Stimulated activated CD8-positive, alpha-beta memory T cell treated with anti-CD3 and anti-CD28 coated beads, Interleukin-2, amount 100 ng/mL, for 48 hours (primary cell): Measurements from ENCODE around the gene DNAJA3.

ENCODE experiments used
- DNase-seq, 2 donors: peaks; one replicate each; pipeline ENCODE4 v3.0.0-alpha.2; 2020; ENCODE audit warnings: low read depth in 2 of 2

DNAJA3 gene

DNA sequence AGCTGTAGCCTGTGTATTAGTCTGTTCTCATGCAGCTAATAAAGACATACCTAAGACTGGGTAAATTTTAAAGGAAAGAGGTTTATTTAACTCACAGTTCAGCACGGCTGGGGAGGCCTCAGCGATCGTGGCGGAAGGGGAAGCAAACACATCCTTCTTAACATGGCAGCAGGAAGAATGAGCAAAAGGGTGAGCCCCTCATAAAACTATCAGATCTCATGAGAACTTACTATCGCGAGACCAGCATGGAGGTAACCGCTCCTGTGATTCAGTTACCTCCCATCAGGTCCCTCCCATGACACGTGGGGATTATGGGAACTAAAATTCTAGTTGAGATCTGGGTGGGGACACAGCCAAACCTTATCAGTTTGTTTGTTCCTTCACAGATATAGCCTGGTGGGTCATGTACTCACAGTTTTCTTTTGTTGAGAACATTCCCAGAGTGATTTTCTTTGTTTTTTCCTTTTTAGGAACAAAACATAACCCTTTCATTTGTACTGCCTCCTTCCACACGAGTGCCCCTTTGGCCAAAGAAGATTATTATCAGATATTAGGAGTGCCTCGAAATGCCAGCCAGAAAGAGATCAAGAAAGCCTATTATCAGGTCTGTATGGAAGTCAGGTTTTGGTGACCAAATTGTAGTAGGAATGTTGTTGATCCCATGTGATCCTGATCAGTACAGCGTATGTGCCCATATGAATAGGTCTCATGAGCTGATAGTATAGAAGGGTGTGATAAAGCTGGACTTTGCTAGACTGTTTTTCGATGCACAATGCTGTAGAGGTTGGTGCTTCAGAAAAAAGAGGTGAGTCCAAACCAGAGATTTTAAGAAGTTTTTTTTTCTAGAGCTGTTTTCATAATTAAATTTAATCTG, 8.5 kb downstream of the DNAJA3 start:
- no peak for DNase-seq

DNA sequence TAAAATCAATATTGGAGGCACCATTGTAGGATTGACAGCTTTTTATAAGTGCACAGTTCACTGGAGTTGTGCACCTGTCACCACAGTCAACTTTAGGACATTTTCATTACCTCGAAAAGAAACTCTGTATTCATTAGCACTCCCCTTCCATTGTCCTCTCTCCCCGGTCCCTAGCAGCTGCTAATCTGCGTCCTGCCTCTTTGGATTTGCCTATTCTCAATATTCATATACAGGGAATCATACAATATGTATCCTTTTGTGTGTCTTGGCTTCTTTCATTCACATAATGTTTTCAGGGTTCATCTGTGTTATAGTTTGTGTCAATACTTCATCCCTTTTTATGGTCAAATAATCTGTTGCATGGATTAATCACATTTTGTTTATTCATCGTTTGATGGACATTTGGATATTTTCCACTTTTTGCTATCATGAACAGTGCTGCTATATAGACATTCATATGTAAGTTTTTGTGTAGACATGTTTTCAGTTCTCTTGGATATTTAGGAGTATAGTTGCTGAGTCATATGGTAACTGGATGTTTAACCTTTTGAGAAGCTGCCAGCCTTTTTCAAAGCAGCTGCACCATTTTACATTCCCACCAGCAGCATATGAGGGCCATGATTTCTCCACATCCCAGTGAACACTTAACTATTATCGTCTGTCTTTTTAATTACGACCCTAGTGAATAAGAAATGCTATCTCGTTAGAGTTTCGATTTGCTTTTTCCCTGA, 9.8 kb downstream of the DNAJA3 start:
- DNase-seq = no peak

DNA sequence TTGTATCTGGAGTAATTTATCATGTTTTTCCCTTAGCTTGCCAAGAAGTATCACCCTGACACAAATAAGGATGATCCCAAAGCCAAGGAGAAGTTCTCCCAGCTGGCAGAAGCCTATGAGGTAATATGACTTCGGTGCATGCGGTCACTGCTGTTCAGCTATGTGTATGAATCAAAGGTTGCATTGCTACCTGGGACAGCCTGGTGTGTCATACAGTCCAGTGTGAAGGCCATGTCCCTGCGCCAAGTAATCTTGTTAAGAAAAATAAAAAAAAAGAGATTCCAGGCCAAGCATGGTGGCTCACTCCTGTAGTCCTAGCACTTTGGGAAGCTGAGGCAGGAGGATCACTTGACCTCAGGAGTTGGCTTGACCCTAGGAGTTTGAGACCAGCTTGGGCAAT, 11.7 kb downstream of the DNAJA3 start:
- DNase-seq = no peak

DNA sequence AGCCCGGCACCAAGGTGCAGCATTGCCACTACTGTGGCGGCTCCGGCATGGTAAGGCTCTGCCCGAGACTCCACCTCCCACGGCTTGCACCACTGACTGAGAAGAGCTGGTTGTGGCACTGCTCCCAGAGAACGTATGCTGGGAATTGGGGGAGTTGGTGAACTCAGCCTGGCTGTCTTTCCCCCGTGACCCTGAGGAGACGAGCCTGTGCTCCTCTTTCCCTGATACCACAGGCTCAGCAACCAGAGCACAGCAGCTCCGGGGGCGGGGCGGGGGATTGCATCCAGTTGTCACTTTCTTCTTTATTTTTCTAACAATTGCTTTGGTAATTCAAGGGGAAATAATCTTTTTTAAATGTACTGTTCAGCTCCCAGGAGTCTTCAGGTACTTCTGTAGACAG, 16.7 kb downstream of the DNAJA3 start:
- DNase-seq = no peak

GRCh38 chr16:4443271-4443670, 17.6 kb downstream of the DNAJA3 start:
- DNase-seq = no peak

- DNase-seq = no peak
Measured at GRCh38 chr16:4443986-4444385, 18.3 kb downstream of the DNAJA3 start.

GRCh38 chr16:4450430-4450829, 24.8 kb downstream of the DNAJA3 start:
- DNase-seq = no peak

- no peak for DNase-seq
Measured at GRCh38 chr16:4450931-4451519, 25.4 kb downstream of the DNAJA3 start.

DNA sequence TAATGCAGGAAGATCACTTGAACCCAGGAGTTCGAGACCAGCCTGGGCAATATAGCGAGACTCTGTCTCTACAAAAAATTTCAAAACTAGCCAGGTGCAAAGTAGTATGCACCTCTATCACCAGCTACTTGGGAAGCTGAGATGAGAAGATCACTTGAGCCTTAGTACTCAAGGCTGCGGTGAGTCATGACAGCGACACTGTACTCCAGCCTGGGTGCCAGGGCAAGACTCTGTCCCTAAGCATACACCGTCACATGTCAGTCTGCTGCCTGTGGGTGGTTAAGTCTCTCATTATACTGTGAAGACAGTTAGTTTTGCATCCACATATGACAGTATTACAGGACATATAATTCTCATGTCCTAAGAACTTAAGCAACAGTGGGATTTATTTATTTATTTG, 27.0 kb downstream of the DNAJA3 start:
- DNase-seq = no peak

DNA sequence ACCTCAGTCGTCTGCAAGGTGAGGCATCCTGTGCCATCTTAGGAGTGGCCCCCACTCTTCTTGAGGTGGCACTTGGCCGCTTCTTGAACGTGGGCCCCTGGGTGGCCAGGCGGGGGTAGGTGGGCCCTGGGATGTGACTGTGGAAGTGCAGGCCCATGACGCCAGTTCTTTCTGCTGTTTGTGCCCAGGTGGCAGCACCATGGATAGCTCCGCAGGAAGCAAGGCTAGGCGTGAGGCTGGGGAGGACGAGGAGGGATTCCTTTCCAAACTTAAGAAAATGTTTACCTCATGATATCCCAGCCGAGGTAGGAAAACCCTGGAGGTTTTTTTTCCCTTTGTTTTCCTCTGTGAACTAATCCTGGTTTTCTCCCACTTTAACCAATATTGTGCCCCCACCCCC, 29.0 kb downstream of the DNAJA3 start:
- DNase-seq = no peak

- no peak for DNase-seq
Measured at GRCh38 chr16:4455081-4455480, 29.4 kb downstream of the DNAJA3 start.

GRCh38 chr16:4455951-4456350, 30.3 kb downstream of the DNAJA3 start:
- DNase-seq = no peak

GRCh38 chr16:4460936-4461249, 35.2 kb downstream of the DNAJA3 start:
- no peak for DNase-seq

DNA sequence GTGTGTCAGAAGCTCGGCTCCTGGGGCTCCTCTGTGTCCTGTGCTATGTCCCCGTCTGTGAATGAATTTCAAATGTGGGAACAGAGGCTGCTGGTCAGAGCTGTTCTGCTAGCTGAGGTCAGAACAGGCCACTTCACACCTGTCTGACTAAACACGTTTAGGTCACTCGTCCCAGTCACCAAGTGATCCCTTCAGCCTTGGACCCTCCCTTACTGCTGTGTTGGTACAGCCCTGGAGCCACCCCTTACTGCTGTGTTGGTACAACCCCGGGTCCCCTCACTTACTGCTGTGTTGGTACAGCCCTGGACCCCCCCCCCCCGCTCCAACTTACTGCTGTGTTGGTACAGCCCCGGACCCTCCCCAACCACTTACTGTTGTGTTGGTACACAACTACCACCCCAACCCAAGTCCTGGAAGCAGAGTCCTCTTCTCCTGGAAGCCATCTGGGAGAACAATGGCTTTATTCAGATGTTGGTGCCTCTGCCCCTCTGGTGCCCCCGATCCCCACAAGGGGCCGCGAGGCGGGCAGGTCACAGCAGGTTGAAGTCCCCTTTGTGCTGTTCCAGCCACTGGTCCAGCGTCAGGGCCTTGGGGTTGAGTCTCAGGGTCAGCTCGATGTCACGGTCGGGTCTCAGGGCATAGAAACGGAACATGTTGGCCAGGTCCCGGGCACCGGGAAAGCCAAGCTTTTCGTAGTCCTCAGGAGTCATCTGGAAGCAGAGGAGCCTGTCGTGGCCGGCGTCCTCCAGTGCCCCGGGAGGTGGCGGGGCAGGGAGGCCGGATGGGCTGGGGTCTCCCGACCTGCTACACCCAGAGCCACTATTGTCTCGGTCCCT, 35.8 kb downstream of the DNAJA3 start:
- no peak for DNase-seq

DNA sequence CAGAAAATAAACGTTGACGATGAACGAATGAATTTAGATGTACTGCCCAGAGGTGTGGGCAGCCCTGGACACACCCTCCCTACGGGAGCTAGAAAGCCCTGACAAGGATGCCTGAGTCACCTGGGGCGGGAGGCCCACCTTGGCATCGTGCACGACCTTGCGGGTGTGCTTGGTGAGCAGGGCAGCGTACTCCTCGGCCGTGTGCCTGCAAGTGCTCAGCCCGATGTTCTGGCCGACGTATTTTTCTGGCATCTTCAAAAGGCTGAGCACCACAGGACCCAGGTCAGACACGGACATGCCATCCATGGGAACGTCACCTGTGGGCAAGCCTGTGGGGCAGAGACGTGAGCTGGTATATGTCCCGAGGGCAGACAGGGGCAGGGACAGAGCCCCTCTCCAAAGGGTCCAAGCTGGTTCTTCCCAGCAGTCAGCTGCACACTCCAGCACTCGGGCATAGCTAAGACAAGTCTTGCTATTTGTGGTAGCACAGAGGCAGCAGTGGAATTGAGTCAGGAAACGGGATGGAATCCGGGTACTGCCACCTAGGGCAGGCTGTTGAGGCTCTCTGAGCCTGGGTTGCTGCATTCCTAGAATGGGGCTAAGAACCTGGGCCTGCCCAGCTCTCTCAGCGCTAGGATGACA, 38.0 kb downstream of the DNAJA3 start:
- no peak for DNase-seq

DNA sequence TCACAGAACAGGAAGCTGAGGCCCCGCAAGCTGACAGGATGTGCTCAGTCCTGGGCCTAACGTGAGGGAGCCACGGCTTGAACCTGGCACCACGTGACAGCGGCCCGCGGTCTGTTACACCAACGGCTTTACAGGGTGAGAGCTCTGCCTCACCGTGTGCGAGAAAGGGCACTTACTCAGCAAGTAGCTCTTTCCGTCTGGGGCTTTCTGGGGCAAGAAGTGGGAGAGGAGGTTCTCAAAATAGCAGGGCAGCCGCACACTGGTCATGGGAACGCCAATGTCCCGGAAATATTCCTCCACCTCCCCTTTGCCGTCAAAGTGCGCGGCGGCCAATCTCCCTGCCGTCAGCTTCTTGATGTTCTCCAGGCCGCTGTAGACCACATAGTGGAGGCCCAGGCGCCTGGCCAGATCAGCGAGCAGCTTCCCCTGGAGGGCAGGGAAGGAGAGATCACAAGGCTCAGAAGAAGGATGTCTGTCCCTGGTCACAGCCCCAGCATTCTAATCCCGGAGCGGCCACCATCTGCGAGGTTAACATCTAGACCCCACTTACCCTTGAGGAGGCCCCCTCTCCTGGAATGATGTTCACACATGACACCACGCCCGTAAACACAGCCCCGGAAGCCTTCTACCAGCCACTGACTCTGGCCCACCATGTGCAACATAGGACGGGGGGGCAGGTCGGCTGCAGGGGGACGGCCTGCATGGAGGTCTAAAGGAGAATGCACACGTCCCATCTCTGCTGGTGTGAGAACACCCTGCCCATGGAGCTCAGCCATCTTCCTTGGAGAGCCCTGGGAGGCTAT, 40.5 kb downstream of the DNAJA3 start:
- peak; percentile 42 to 45 for DNase-seq

DNA sequence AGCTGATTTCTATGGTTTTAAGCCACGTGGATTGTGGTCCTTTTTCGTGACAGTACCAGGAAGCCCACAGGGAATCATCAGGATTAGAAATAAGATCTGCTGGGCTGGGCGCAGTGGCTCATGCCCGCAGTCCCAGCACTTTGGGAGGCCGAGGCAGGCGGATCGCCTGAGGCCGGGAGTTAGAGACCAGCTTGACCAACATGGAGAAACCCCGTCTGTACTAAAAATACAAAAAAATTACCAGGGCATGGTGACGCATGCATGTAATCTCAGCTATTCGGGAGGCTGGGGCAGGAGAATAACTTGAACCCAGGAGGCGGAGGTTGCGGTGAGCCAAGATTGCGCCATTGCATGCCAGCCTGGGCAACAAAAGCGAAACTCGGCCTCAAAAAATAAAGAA, 42.2 kb downstream of the DNAJA3 start:
- DNase-seq = no peak

DNA sequence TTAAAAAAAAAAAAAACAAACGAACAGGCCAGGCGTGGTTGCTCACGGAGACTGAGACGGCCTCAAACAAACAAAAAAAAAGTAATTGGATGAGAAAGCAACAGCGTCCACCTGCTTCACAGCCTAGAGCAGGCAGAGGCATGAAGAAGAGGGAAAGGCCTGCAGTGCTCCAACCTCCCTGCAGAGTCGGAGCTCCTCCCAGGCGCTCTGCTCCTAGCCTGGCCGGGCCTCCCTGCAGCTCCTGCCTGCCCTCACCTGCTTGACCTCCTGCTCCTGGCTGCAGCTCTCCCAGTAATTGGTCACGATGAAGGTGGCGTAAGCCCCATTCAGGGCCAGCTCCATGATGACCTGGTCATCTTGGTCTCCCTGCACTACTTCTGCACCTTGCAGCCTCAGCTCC, 43.3 kb downstream of the DNAJA3 start:
- no peak for DNase-seq

DNA sequence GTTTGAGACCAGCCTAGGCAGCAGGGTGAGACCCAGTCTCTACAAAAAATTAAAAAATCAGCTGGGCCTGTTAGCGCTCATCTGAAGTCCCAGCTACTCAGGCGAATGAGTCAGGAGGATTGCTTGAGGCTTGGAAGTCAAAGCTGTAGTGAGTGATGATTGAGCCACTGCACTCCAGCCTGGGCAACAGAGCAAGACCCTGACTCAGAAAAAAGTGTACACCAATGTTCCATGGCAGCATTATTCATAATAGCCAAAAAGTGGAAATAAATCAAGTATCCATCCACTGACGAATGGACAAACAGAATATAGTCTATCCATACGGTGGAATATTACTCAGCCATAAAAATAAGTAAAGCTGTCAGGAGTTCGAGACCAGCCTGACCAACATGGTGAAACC, 46.2 kb downstream of the DNAJA3 start:
- DNase-seq = no peak

DNA sequence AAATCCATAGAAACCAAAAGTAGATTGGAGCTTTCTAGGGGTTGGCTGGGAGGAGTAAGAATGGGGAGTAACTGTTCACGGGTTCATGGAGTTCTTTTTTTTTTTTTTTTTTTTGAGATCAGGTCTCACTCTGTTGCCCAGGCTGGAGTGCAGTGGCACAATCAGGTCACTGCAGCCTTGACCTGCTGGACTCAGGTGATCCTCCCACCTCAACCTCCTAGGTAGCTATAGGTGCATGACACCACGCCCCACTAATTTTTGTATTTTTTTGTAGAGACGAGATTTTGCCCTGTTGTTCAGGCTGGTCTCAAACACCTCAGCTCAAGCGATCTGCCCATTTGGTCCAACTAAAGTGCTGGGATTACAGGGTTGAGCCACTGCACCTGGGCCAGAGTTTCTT, 47.2 kb downstream of the DNAJA3 start:
- no peak for DNase-seq
